Chondrocyte (in vitro differentiated cells): ENCODE data around the gene ADAM12. TPM values are rescaled to one million over a fixed set of nuclear protein-coding genes. Genes with fewer than 3 reads are reported as not detected.

Experiments
- DNase-seq: peaks from one replicate; pipeline ENCODE4 v3.0.0; 2021; ENCODE audit warnings: mixed read lengths, low spot score
- H3K27ac Mint-ChIP-seq: one replicate; pipeline ENCODE4 v1.8.0; 2021; ENCODE audit warnings: mild to moderate bottlenecking, moderate library complexity, mixed read lengths; ENCODE audit not compliant: unreplicated experiment
- H3K27me3 Mint-ChIP-seq: 2 replicates; pipeline ENCODE4 v1.8.0; 2021; ENCODE audit warnings: low read depth, mixed read lengths
- H3K36me3 Mint-ChIP-seq: 2 replicates; pipeline ENCODE4 v1.8.0; 2021; ENCODE audit warnings: low read depth, mixed read lengths
- H3K4me1 Mint-ChIP-seq: 2 replicates; pipeline ENCODE4 v1.8.0; 2021; ENCODE audit warnings: low read depth, mild to moderate bottlenecking, mixed read lengths
- H3K4me3 Mint-ChIP-seq: one replicate; pipeline ENCODE4 v1.8.0; 2021; ENCODE audit warnings: mild to moderate bottlenecking, moderate library complexity, mixed read lengths; ENCODE audit not compliant: unreplicated experiment
- H3K9me3 Mint-ChIP-seq: 2 replicates; pipeline ENCODE4 v1.8.0; 2021; ENCODE audit warnings: low read depth, mixed read lengths
- CTCF ChIP-seq: fragments of 200-600 bp; sonication (generic); IDR thresholded peaks from 2 replicates; pipeline ENCODE4 v1.5.0; 2021; ENCODE audit warnings: antibody characterized with exemption, mild to moderate bottlenecking, moderate library complexity
- total RNA-seq: library from RNA; stranded (reverse); gene quantifications from 3 replicates; pipeline ENCODE4 v1.2.1, GENCODE V29; 2021

ADAM12 gene
- total RNA-seq, 1 donor from 2014 or later, result 175 TPM

GRCh38 chr10:126286256-126286780, 102.0 kb downstream of the ADAM12 start:
- Mint-ChIP-seq H3K27ac (no peak overlapping the region), H3K4me1 (no peaks in the 10 kb centered on the region), H3K36me3 (peaks cover 3% of the 10 kb centered on the region), H3K4me3 (no peak overlapping the region), H3K9me3 (no peaks in the 10 kb centered on the region), H3K27me3 (no peaks in the 10 kb centered on the region)
- DNase-seq, result no peak
- no peak for TF ChIP-seq CTCF

DNA sequence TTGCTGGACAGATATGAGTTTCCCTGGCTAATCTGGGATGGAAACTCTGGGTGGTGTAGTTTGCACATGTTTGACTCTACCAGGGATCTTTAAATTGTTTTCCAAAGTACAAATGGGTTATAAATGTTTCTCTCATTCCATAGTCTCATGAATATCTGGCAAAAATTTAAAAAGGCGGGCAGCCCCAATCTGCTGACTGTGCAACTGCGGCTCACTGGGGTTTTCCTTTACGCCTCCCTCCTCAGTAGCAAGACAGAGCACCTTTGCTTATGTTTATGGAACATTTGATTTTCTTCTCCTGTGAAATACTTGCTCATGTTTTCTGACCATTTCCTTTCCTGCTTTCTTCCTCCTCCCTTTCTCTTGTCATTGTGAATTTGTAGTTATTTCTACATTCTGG, 105.0 kb downstream of the ADAM12 start:
- Mint-ChIP-seq H3K27ac (no peak overlapping the region), H3K27me3 (no peaks in the 10 kb centered on the region), H3K4me3 (no peak overlapping the region), H3K4me1 (no peaks in the 10 kb centered on the region), H3K9me3 (no peaks in the 10 kb centered on the region), H3K36me3 (no peaks in the 10 kb centered on the region)
- no peak for DNase-seq
- TF ChIP-seq CTCF, result no peak

- TF ChIP-seq CTCF, result no peak
- no peak for DNase-seq
- H3K4me1 Mint-ChIP-seq, result no peaks in the 10 kb centered on the region
- H3K27me3 Mint-ChIP-seq, result no peaks in the 10 kb centered on the region
- peaks cover 9% of the 10 kb centered on the region for H3K36me3 Mint-ChIP-seq
- H3K27ac Mint-ChIP-seq, result no peak overlapping the region
- H3K4me3 Mint-ChIP-seq, result no peak overlapping the region
- H3K9me3 Mint-ChIP-seq, result no peaks in the 10 kb centered on the region
Observed at GRCh38 chr10:126278851-126279250, 109.4 kb downstream of the ADAM12 start.

DNA sequence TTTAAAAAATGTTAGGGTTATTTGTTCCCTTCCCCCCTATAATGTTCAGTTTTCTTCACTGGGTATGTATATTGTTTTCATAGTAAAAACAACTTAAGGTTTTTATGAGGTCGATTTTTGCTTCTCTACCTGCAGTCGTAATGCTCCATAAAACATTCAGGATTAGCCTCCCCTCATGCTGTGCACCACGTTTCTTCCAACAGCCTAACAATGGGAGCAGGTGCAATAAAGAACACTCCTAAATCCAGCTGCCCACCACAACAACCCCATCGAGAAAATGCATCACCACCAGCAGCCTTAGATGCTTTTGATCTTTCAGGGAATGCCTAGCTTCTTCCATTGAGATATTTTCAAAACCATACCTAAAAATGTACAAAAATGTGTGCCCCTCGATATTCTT, 111.1 kb downstream of the ADAM12 start:
- no peaks in the 10 kb centered on the region for H3K9me3 Mint-ChIP-seq
- DNase-seq, result no peak
- no peaks in the 10 kb centered on the region for H3K27me3 Mint-ChIP-seq
- H3K4me3 Mint-ChIP-seq, result no peak overlapping the region
- H3K36me3 Mint-ChIP-seq, result peaks cover 10% of the 10 kb centered on the region
- no peak overlapping the region for H3K27ac Mint-ChIP-seq
- H3K4me1 Mint-ChIP-seq, result no peaks in the 10 kb centered on the region
- no peak for TF ChIP-seq CTCF

- DNase-seq, result no peak
- Mint-ChIP-seq H3K27ac (no peak overlapping the region), H3K36me3 (peaks cover 10% of the 10 kb centered on the region), H3K27me3 (no peaks in the 10 kb centered on the region), H3K9me3 (no peaks in the 10 kb centered on the region), H3K4me3 (no peak overlapping the region), H3K4me1 (no peaks in the 10 kb centered on the region)
- TF ChIP-seq CTCF, result no peak
Observed at GRCh38 chr10:126272526-126272925, 115.8 kb downstream of the ADAM12 start.
